Hepatocyte (in vitro differentiated cells): ENCODE data around the gene VRK2. TPM values are rescaled to one million over a fixed set of nuclear protein-coding genes. Genes with fewer than 3 reads are reported as not detected.
"Not testable (repeated sequence)": the region's sequence is repeated elsewhere in the genome, so short reads cannot be mapped to it uniquely, and the experiment has no call there.

ENCODE experiments used
- DNase-seq: peaks from one replicate; pipeline ENCODE4 v3.0.0-alpha.2; 2016; ENCODE audit warnings: low spot score
- H2AFZ ChIP-seq: fragments of 200-600 bp; sonication (generic); 2 replicates; pipeline ENCODE4 v1.6.0; 2016; ENCODE audit warnings: antibody characterized with exemption, mild to moderate bottlenecking
- H3K27ac ChIP-seq: fragments of 200-600 bp; sonication (generic); 2 replicates; pipeline ENCODE4 v1.5.1; 2016; ENCODE audit warnings: mild to moderate bottlenecking
- H3K27me3 ChIP-seq: fragments of 200-600 bp; sonication (generic); 2 replicates; pipeline ENCODE4 v1.6.1; 2016
- H3K36me3 ChIP-seq: fragments of 200-600 bp; sonication (generic); replicated peaks from 2 replicates; pipeline ENCODE4 v1.5.1; 2016; ENCODE audit warnings: low read depth; ENCODE audit not compliant: insufficient read depth
- H3K4me1 ChIP-seq: fragments of 200-600 bp; sonication (generic); 2 replicates; pipeline ENCODE4 v1.5.1; 2016; ENCODE audit warnings: mild to moderate bottlenecking, moderate library complexity; ENCODE audit not compliant: insufficient read depth
- H3K4me2 ChIP-seq: fragments of 200-600 bp; sonication (generic); 2 replicates; pipeline ENCODE4 v1.6.0; 2016
- H3K4me3 ChIP-seq: fragments of 200-600 bp; sonication (generic); 2 replicates; pipeline ENCODE4 v1.5.1; 2016; ENCODE audit warnings: mild to moderate bottlenecking
- H3K79me2 ChIP-seq: fragments of 200-600 bp; sonication (generic); 2 replicates; pipeline ENCODE4 v1.6.0; 2017; ENCODE audit warnings: mild to moderate bottlenecking
- H3K9me2 ChIP-seq: fragments of 200-600 bp; sonication (generic); replicated peaks from 2 replicates; pipeline ENCODE4 v1.6.0; 2017; ENCODE audit warnings: mild to moderate bottlenecking; ENCODE audit not compliant: insufficient read depth
- H3K9me3 ChIP-seq: fragments of 200-600 bp; sonication (generic); 2 replicates; pipeline ENCODE4 v1.5.1; 2016; ENCODE audit warnings: low read depth, mild to moderate bottlenecking
- H4K20me1 ChIP-seq: fragments of 200-600 bp; sonication (generic); 2 replicates; pipeline ENCODE4 v1.6.0; 2016; ENCODE audit warnings: mild to moderate bottlenecking; ENCODE audit not compliant: insufficient read depth, poor library complexity, severe bottlenecking
- EZH2 ChIP-seq: fragments of 200-600 bp; sonication (generic); IDR thresholded peaks from 2 replicates; pipeline ENCODE4 v1.6.1; 2016; ENCODE audit warnings: antibody characterized with exemption, mild to moderate bottlenecking, borderline replicate concordance
- EZH2phosphoT487 ChIP-seq: fragments of 200-600 bp; sonication (generic); IDR thresholded peaks from one replicate; pipeline ENCODE4 v1.6.1; 2018; ENCODE audit warnings: antibody characterized with exemption, mild to moderate bottlenecking, low read depth, moderate library complexity; ENCODE audit not compliant: unreplicated experiment, severe bottlenecking
- WGBS: methylation state at CpG from one replicate; pipeline ENCODE4 v1.1.6; 2016; ENCODE audit warnings: low lambda C conversion rate; ENCODE audit errors: missing lambda C conversion rate; 5-methylcytosine and 5-hydroxymethylcytosine counted together
- polyA plus RNA-seq: library from polyadenylated mRNA; unstranded; fragments of >200 nt; fragmentation: Nextera tagmentation; extraction: Ambion mirVana; gene quantifications from 2 replicates; pipeline ENCODE4 v1.2.1, GENCODE V29; 2016
- total RNA-seq: library from RNA; depleted of rRNA; stranded (reverse); fragments of >200 nt; gene quantifications from 2 replicates; pipeline ENCODE4 v1.2.3, GENCODE V29; 2014
- TF ChIP-seq, protein P1 (sequence below): fragments of 200-600 bp; sonication (generic); IDR thresholded peaks from 2 replicates; pipeline ENCODE4 v1.5.1; 2016; ENCODE audit warnings: antibody characterized with exemption, mild to moderate bottlenecking; ENCODE audit not compliant: poor library complexity

VRK2 gene
- total and polyA plus RNA-seq, 2 experiments from 2014 or later = 16.5 to 19.3 TPM

DNA sequence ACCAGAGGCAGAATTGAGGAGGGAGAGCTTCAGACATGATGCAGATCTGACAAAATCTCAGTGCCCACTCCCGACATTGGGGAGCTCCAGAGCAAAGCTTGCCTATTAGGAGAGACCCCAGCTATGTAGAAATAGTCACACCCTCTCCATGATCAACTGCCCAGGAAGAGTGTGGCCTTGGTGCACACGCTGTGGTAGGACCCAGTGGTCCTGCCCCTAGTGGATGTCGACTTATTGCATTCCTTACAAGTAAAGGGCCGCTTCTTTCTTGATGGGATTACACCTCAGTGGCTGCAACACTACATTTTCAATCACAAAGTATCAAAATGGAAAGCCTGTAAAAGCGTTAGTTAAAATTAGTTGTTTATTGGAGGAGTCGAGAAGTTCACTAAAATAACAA lies 64.2 kb downstream of the VRK2 start:
- H3K4me1 ChIP-seq = no peaks in the 10 kb centered on the region
- no peaks in the 10 kb centered on the region for H3K9me3 ChIP-seq
- no peak overlapping the region for H3K27ac ChIP-seq
- no peaks in the 10 kb centered on the region for H3K36me3 ChIP-seq
- H2AFZ ChIP-seq = no peak overlapping the region
- no peaks in the 10 kb centered on the region for H3K27me3 ChIP-seq
- DNase-seq = no peak
- no peak overlapping the region for H3K4me2 ChIP-seq
- H3K79me2 ChIP-seq = no peaks in the 10 kb centered on the region
- TF ChIP-seq, protein P1, sequence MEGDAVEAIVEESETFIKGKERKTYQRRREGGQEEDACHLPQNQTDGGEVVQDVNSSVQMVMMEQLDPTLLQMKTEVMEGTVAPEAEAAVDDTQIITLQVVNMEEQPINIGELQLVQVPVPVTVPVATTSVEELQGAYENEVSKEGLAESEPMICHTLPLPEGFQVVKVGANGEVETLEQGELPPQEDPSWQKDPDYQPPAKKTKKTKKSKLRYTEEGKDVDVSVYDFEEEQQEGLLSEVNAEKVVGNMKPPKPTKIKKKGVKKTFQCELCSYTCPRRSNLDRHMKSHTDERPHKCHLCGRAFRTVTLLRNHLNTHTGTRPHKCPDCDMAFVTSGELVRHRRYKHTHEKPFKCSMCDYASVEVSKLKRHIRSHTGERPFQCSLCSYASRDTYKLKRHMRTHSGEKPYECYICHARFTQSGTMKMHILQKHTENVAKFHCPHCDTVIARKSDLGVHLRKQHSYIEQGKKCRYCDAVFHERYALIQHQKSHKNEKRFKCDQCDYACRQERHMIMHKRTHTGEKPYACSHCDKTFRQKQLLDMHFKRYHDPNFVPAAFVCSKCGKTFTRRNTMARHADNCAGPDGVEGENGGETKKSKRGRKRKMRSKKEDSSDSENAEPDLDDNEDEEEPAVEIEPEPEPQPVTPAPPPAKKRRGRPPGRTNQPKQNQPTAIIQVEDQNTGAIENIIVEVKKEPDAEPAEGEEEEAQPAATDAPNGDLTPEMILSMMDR = no peak
- TF ChIP-seq EZH2phosphoT487 (no peak), EZH2 (no peak)
- H3K4me3 ChIP-seq = no peak overlapping the region
- no peaks in the 10 kb centered on the region for H4K20me1 ChIP-seq
- 97% methylated on average over 6 of the region's 6 CpGs for WGBS
- no peaks in the 10 kb centered on the region for H3K9me2 ChIP-seq

DNA sequence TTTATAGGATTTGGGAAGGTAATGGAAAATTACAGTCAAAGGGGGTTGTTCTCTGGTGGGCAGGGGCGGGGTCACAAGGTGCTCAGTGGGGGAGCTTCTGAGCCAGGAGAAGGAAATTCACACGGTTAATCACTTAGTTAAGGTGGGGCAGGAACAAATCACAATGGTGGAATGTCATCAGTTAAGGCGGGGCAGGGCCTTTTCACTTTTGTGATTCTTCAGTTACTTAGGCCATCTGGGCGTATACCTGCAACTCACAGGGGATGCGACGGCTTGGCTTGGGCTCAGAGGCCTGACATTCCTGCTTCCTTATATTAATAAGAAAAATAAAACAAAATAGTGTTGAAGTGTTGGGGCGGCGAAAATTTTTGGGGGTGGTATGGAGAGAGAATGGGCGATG lies 67.0 kb downstream of the VRK2 start:
- H3K4me1 ChIP-seq, H3K36me3 ChIP-seq, H3K4me3 ChIP-seq, H2AFZ ChIP-seq, H4K20me1 ChIP-seq, DNase-seq, H3K79me2 ChIP-seq, H3K4me2 ChIP-seq, H3K27me3 ChIP-seq, H3K27ac ChIP-seq, H3K9me2 ChIP-seq, H3K9me3 ChIP-seq: not testable (repeated sequence)
- WGBS = 96% methylated on average over 9 of the region's 9 CpGs

DNA sequence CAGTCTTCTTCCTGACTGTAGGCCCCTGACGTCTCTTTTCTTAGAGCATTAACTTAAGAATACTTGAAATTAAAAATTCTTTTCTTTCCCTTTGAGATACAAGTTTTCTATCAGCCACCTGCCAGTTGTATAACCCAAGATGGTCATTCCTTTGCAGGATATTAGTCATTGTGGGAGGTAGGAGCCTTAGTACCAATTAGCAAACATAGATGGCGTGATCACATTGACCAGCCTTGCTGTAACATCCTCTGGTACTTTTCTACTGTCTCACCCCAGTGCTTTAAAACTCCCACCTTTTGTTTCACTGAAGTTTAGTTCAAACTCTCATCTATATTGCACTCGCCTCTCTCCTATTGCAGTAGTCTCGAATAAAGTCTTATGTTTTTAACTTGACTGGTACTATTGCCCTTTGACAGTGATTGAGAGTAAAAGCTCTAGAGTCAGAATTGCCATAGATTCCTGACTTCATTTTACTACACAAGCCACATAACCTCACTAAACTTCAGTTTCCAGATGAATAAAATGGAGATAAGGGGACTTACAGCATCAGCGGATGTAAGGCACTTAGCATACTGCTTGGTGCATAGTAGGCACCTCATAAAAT lies 74.1 kb downstream of the VRK2 start:
- Histone ChIP-seq H4K20me1 (no peaks in the 10 kb centered on the region), H2AFZ (no peak overlapping the region), H3K27me3 (no peaks in the 10 kb centered on the region), H3K79me2 (no peaks in the 10 kb centered on the region), H3K9me3 (no peaks in the 10 kb centered on the region), H3K4me3 (no peak overlapping the region), H3K36me3 (no peaks in the 10 kb centered on the region), H3K9me2 (no peaks in the 10 kb centered on the region), H3K4me2 (no peak overlapping the region), H3K27ac (no peak overlapping the region), H3K4me1 (no peaks in the 10 kb centered on the region)
- TF ChIP-seq, protein P1 = no peak
- TF ChIP-seq EZH2 = no peak
- no peak for TF ChIP-seq EZH2phosphoT487
- no peak for DNase-seq
- WGBS = 92% methylated on average over 5 of the region's 5 CpGs

DNA sequence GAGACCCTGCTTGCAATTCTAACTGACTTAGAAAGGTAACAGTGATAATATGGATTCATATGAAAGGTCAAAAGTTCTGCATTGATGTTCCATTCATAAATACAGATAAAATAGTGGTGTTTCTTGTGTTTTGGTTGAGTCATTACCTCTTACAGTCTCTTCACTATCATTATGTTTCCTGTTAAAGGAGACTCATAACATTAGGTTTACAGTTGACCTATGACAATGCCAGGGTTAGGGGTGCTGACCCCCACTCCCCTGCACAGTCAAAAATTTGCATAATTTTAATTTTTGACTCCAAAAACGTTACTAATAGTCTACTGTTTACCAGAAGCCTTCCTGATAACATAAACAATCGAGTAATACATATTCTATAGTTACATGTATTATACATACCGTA lies 75.4 kb downstream of the VRK2 start:
- Histone ChIP-seq H2AFZ (no peak overlapping the region), H3K4me2 (no peak overlapping the region), H3K27ac (no peak overlapping the region), H3K27me3 (no peaks in the 10 kb centered on the region), H3K4me3 (no peak overlapping the region), H3K36me3 (no peaks in the 10 kb centered on the region), H3K9me3 (no peaks in the 10 kb centered on the region), H4K20me1 (no peaks in the 10 kb centered on the region), H3K79me2 (no peaks in the 10 kb centered on the region), H3K9me2 (no peaks in the 10 kb centered on the region), H3K4me1 (no peaks in the 10 kb centered on the region)
- no peak for DNase-seq
- no peak for TF ChIP-seq EZH2
- TF ChIP-seq EZH2phosphoT487 = no peak
- TF ChIP-seq, protein P1 = no peak
- 83% methylated on average over 3 of the region's 3 CpGs for WGBS
